Measurements from ENCODE around the gene KLHL35. TPM values are rescaled to one million over a fixed set of nuclear protein-coding genes. Genes with fewer than 3 reads are reported as not detected.

The KLHL35 gene
- total RNA-seq: 2.3 and 2.8 TPM in 2 replicates
- long read RNA-seq, partial matches to known transcripts: 0 of 3 reads
- long read RNA-seq, other reads (novel, unspliced or antisense): 2 of 3 reads

GRCh38 chr11:75432911-75433321, at the start of gene KLHL35:
KLHL35 (minus strand) TSS chr11:75433203; CDS start chr11:75430629, 2,574 bp downstream.
- no peak for TF ChIP-seq CTCF (IDR thresholded peaks at IDR 0.05)
- H3K27ac Mint-ChIP-seq (ENCODE audit: unreplicated experiment): no peak within 1 kb of the TSS
- H3K4me3 Mint-ChIP-seq (ENCODE audit: unreplicated experiment): no peak within 1 kb of the TSS
- peaks cover 2% of the 10 kb centered on the region for H3K36me3 Mint-ChIP-seq (ENCODE audit: unreplicated experiment)
- H3K4me1 Mint-ChIP-seq (ENCODE audit: unreplicated experiment): peaks cover 9% of the 10 kb centered on the region
- no peaks in the 10 kb centered on the region for H3K9me3 Mint-ChIP-seq (ENCODE audit: unreplicated experiment)
- peaks cover 27% of the 10 kb centered on the region for H3K27me3 Mint-ChIP-seq (ENCODE audit: unreplicated experiment)
- no peak for DNase-seq (ENCODE audit: extremely low spot score, unreplicated experiment)

GRCh38 chr11:75481922-75482606, 49.1 kb upstream of the KLHL35 start:
- Mint-ChIP-seq H3K9me3 (ENCODE audit: unreplicated experiment) (no peaks in the 10 kb centered on the region), H3K4me3 (ENCODE audit: unreplicated experiment) (no peak overlapping the region), H3K27ac (ENCODE audit: unreplicated experiment) (no peak overlapping the region), H3K27me3 (ENCODE audit: unreplicated experiment) (no peaks in the 10 kb centered on the region), H3K36me3 (ENCODE audit: unreplicated experiment) (no peaks in the 10 kb centered on the region), H3K4me1 (ENCODE audit: unreplicated experiment) (no peaks in the 10 kb centered on the region)
- no peak for TF ChIP-seq CTCF (IDR thresholded peaks at IDR 0.05)
- no peak for DNase-seq (ENCODE audit: extremely low spot score, unreplicated experiment)

GRCh38 chr11:75481223-75481921, 48.4 kb upstream of the KLHL35 start:
- Mint-ChIP-seq H3K4me1 (ENCODE audit: unreplicated experiment) (no peaks in the 10 kb centered on the region), H3K4me3 (ENCODE audit: unreplicated experiment) (no peak overlapping the region), H3K27me3 (ENCODE audit: unreplicated experiment) (no peaks in the 10 kb centered on the region), H3K27ac (ENCODE audit: unreplicated experiment) (no peak overlapping the region), H3K9me3 (ENCODE audit: unreplicated experiment) (no peaks in the 10 kb centered on the region), H3K36me3 (ENCODE audit: unreplicated experiment) (no peaks in the 10 kb centered on the region)
- no peak for TF ChIP-seq CTCF (IDR thresholded peaks at IDR 0.05)
- DNase-seq (ENCODE audit: extremely low spot score, unreplicated experiment): no peak

GRCh38 chr11:75480185-75481175, 47.5 kb upstream of the KLHL35 start:
- DNase-seq (ENCODE audit: extremely low spot score, unreplicated experiment): no peak
- Mint-ChIP-seq H3K9me3 (ENCODE audit: unreplicated experiment) (no peaks in the 10 kb centered on the region), H3K4me1 (ENCODE audit: unreplicated experiment) (peaks cover 7% of the 10 kb centered on the region)

More at GRCh38 chr11:75480185-75481175, 47.5 kb upstream of the KLHL35 start:
- no peaks in the 10 kb centered on the region for H3K36me3 Mint-ChIP-seq (ENCODE audit: unreplicated experiment)
- H3K27ac Mint-ChIP-seq (ENCODE audit: unreplicated experiment): no peak overlapping the region
- no peak overlapping the region for H3K4me3 Mint-ChIP-seq (ENCODE audit: unreplicated experiment)
- no peaks in the 10 kb centered on the region for H3K27me3 Mint-ChIP-seq (ENCODE audit: unreplicated experiment)
- TF ChIP-seq CTCF (IDR thresholded peaks at IDR 0.05): no peak
